ENCODE measurements around the gene MSH3. TPM values are rescaled to one million over a fixed set of nuclear protein-coding genes. Genes with fewer than 3 reads are reported as not detected.
"Not testable (repeated sequence)": the region's sequence is repeated elsewhere in the genome, so short reads cannot be mapped to it uniquely, and the experiment has no call there.

Gene MSH3
- total and polyA plus RNA-seq, 4 donors: 4.2 to 18.1 (median 9.1) TPM

- no peak overlapping the region for H3K4me3 ChIP-seq (ENCODE audit: low read length in 2 of 2)
- WGBS, 2 donors: 40 to 41% methylated on average over 3 of the region's 3 CpGs
Observed at GRCh38 chr5:80870442-80870841, 216.0 kb downstream of the MSH3 start.

GRCh38 chr5:80871541-80871961 lies 217.1 kb downstream of the MSH3 start:
- DNase-seq (no peak), ATAC-seq (ENCODE audit: low FRiP score) (no peak)
- Histone ChIP-seq H3K36me3 (ENCODE audit: control insufficient read depth in 1 of 2, insufficient read depth in 2 of 2, low read length in 1 of 2) (peaks cover 6 to 9% of the 10 kb centered on the region in 2 donors), H3K27ac (ENCODE audit: low read depth in 1 of 2, low read length in 2 of 2) (no peak overlapping the region), H3K9me3 (ENCODE audit: control insufficient read depth, low read length) (no peaks in the 10 kb centered on the region), H3K4me3 (ENCODE audit: low read length in 2 of 2) (no peak overlapping the region), H3K4me1 (ENCODE audit: control insufficient read depth in 1 of 2, insufficient read depth in 2 of 2, low read length in 2 of 2) (no peaks in the 10 kb centered on the region), H3K27me3 (ENCODE audit: control insufficient read depth in 1 of 2, insufficient read depth in 2 of 2, low read length in 1 of 2) (no peaks in the 10 kb centered on the region)
- intact Hi-C loops (cut with DNase I): no loop called here
- WGBS, 2 donors: 81 to 82% methylated on average over 4 of the region's 4 CpGs

More at GRCh38 chr5:80870442-80870841, 216.0 kb downstream of the MSH3 start:
- Histone ChIP-seq H3K4me1 (ENCODE audit: control insufficient read depth in 1 of 2, insufficient read depth in 2 of 2, low read length in 2 of 2) (no peaks in the 10 kb centered on the region), H3K27me3 (ENCODE audit: control insufficient read depth in 1 of 2, insufficient read depth in 2 of 2, low read length in 1 of 2) (no peaks in the 10 kb centered on the region), H3K9me3 (ENCODE audit: control insufficient read depth, low read length) (no peaks in the 10 kb centered on the region), H3K36me3 (ENCODE audit: control insufficient read depth in 1 of 2, insufficient read depth in 2 of 2, low read length in 1 of 2) (peaks cover 6 to 9% of the 10 kb centered on the region in 2 donors), H3K27ac (ENCODE audit: low read depth in 1 of 2, low read length in 2 of 2) (no peak overlapping the region)
- intact Hi-C loops (cut with DNase I): no loop called here
- ATAC-seq (ENCODE audit: low FRiP score) (no peak), DNase-seq (no peak)

GRCh38 chr5:80874162-80874561 lies 219.7 kb downstream of the MSH3 start:
- Histone ChIP-seq H3K27me3 (ENCODE audit: control insufficient read depth in 1 of 2, insufficient read depth in 2 of 2, low read length in 1 of 2) (no peaks in the 10 kb centered on the region), H3K27ac (ENCODE audit: low read depth in 1 of 2, low read length in 2 of 2) (no peak overlapping the region), H3K9me3 (ENCODE audit: control insufficient read depth, low read length) (no peaks in the 10 kb centered on the region), H3K36me3 (ENCODE audit: control insufficient read depth in 1 of 2, insufficient read depth in 2 of 2, low read length in 1 of 2) (peaks cover 0 to 13% of the 10 kb centered on the region in 2 donors), H3K4me3 (ENCODE audit: low read length in 2 of 2) (no peak overlapping the region), H3K4me1 (ENCODE audit: control insufficient read depth in 1 of 2, insufficient read depth in 2 of 2, low read length in 2 of 2) (no peaks in the 10 kb centered on the region)
- 78 to 87% methylated on average over 2 of the region's 2 CpGs for WGBS, 2 donors
- intact Hi-C loops (cut with DNase I): no loop called here
- ATAC-seq (ENCODE audit: low FRiP score): no peak
- DNase-seq: no peak

GRCh38 chr5:80877592-80877991 lies 223.1 kb downstream of the MSH3 start:
- 76 to 78% methylated on average over 3 of the region's 3 CpGs for WGBS, 2 donors
- H3K4me1 ChIP-seq (ENCODE audit: control insufficient read depth in 1 of 2, insufficient read depth in 2 of 2, low read length in 2 of 2): no peaks in the 10 kb centered on the region
- peaks cover 8 to 12% of the 10 kb centered on the region in 2 donors for H3K36me3 ChIP-seq (ENCODE audit: control insufficient read depth in 1 of 2, insufficient read depth in 2 of 2, low read length in 1 of 2)
- no peaks in the 10 kb centered on the region for H3K27me3 ChIP-seq (ENCODE audit: control insufficient read depth in 1 of 2, insufficient read depth in 2 of 2, low read length in 1 of 2)
- no peak overlapping the region for H3K27ac ChIP-seq (ENCODE audit: low read depth in 1 of 2, low read length in 2 of 2)
- no peak overlapping the region for H3K4me3 ChIP-seq (ENCODE audit: low read length in 2 of 2)
- ATAC-seq (ENCODE audit: low FRiP score) (no peak), DNase-seq (no peak)
- intact Hi-C loops (cut with DNase I): no loop called here
- no peaks in the 10 kb centered on the region for H3K9me3 ChIP-seq (ENCODE audit: control insufficient read depth, low read length)

- Histone ChIP-seq H3K4me3 (ENCODE audit: low read length in 2 of 2) (no peak overlapping the region), H3K9me3 (ENCODE audit: control insufficient read depth, low read length) (no peaks in the 10 kb centered on the region), H3K27me3 (ENCODE audit: control insufficient read depth in 1 of 2, insufficient read depth in 2 of 2, low read length in 1 of 2) (no peaks in the 10 kb centered on the region), H3K27ac (ENCODE audit: low read depth in 1 of 2, low read length in 2 of 2) (no peak overlapping the region), H3K4me1 (ENCODE audit: control insufficient read depth in 1 of 2, insufficient read depth in 2 of 2, low read length in 2 of 2) (no peaks in the 10 kb centered on the region), H3K36me3 (ENCODE audit: control insufficient read depth in 1 of 2, insufficient read depth in 2 of 2, low read length in 1 of 2) (peaks cover 8 to 9% of the 10 kb centered on the region in 2 donors)
- intact Hi-C loops (cut with DNase I): no loop called here
- DNase-seq (no peak), ATAC-seq (ENCODE audit: low FRiP score) (no peak)
- 90 to 93% methylated on average over 4 of the region's 4 CpGs for WGBS, 2 donors
Observed at GRCh38 chr5:80881726-80882125, 227.3 kb downstream of the MSH3 start.

GRCh38 chr5:80883390-80883789 lies 228.9 kb downstream of the MSH3 start:
- H3K4me1 ChIP-seq (ENCODE audit: control insufficient read depth in 1 of 2, insufficient read depth in 2 of 2, low read length in 2 of 2); H3K9me3 ChIP-seq (ENCODE audit: control insufficient read depth, low read length); ATAC-seq (ENCODE audit: low FRiP score); H3K27me3 ChIP-seq (ENCODE audit: control insufficient read depth in 1 of 2, insufficient read depth in 2 of 2, low read length in 1 of 2); H3K27ac ChIP-seq (ENCODE audit: low read depth in 1 of 2, low read length in 2 of 2); H3K4me3 ChIP-seq (ENCODE audit: low read length in 2 of 2); H3K36me3 ChIP-seq (ENCODE audit: control insufficient read depth in 1 of 2, insufficient read depth in 2 of 2, low read length in 1 of 2); DNase-seq; intact Hi-C loops (cut with DNase I): not testable (repeated sequence)
- 95 to 96% methylated on average over 3 of the region's 3 CpGs for WGBS, 2 donors

GRCh38 chr5:80884086-80884813 lies 229.8 kb downstream of the MSH3 start:
- 95 to 100% methylated on average over 3 of the region's 3 CpGs for WGBS, 2 donors
- no peak for ATAC-seq (ENCODE audit: low FRiP score)

GRCh38 chr5:80884929-80885328 lies 230.5 kb downstream of the MSH3 start:
- intact Hi-C loops (cut with DNase I): no loop called here
- no peaks in the 10 kb centered on the region for H3K9me3 ChIP-seq (ENCODE audit: control insufficient read depth, low read length)
- no peak overlapping the region for H3K27ac ChIP-seq (ENCODE audit: low read depth in 1 of 2, low read length in 2 of 2)
- no peaks in the 10 kb centered on the region for H3K4me1 ChIP-seq (ENCODE audit: control insufficient read depth in 1 of 2, insufficient read depth in 2 of 2, low read length in 2 of 2)
- H3K36me3 ChIP-seq (ENCODE audit: control insufficient read depth in 1 of 2, insufficient read depth in 2 of 2, low read length in 1 of 2): peaks cover 5 to 8% of the 10 kb centered on the region in 2 donors
- 85 to 94% methylated on average over 1 of the region's 1 CpG for WGBS, 2 donors
- no peak for DNase-seq
- ATAC-seq (ENCODE audit: low FRiP score): no peak
- no peaks in the 10 kb centered on the region for H3K27me3 ChIP-seq (ENCODE audit: control insufficient read depth in 1 of 2, insufficient read depth in 2 of 2, low read length in 1 of 2)
- H3K4me3 ChIP-seq (ENCODE audit: low read length in 2 of 2): no peak overlapping the region

More at GRCh38 chr5:80884086-80884813, 229.8 kb downstream of the MSH3 start:
- Histone ChIP-seq H3K4me3 (ENCODE audit: low read length in 2 of 2) (no peak overlapping the region), H3K36me3 (ENCODE audit: control insufficient read depth in 1 of 2, insufficient read depth in 2 of 2, low read length in 1 of 2) (peaks cover 3 to 8% of the 10 kb centered on the region in 2 donors), H3K4me1 (ENCODE audit: control insufficient read depth in 1 of 2, insufficient read depth in 2 of 2, low read length in 2 of 2) (no peaks in the 10 kb centered on the region), H3K9me3 (ENCODE audit: control insufficient read depth, low read length) (no peaks in the 10 kb centered on the region), H3K27ac (ENCODE audit: low read depth in 1 of 2, low read length in 2 of 2) (no peak overlapping the region), H3K27me3 (ENCODE audit: control insufficient read depth in 1 of 2, insufficient read depth in 2 of 2, low read length in 1 of 2) (no peaks in the 10 kb centered on the region)
- intact Hi-C loops (cut with DNase I): no loop called here
- no peak for DNase-seq

GRCh38 chr5:80885396-80886000 lies 231.0 kb downstream of the MSH3 start:
- DNase-seq (no peak), ATAC-seq (ENCODE audit: low FRiP score) (no peak)
- Histone ChIP-seq H3K9me3 (ENCODE audit: control insufficient read depth, low read length) (no peaks in the 10 kb centered on the region), H3K27ac (ENCODE audit: low read depth in 1 of 2, low read length in 2 of 2) (no peak overlapping the region), H3K4me3 (ENCODE audit: low read length in 2 of 2) (no peak overlapping the region), H3K27me3 (ENCODE audit: control insufficient read depth in 1 of 2, insufficient read depth in 2 of 2, low read length in 1 of 2) (no peaks in the 10 kb centered on the region), H3K4me1 (ENCODE audit: control insufficient read depth in 1 of 2, insufficient read depth in 2 of 2, low read length in 2 of 2) (no peaks in the 10 kb centered on the region), H3K36me3 (ENCODE audit: control insufficient read depth in 1 of 2, insufficient read depth in 2 of 2, low read length in 1 of 2) (peaks cover 5 to 8% of the 10 kb centered on the region in 2 donors)
- intact Hi-C loops (cut with DNase I): no loop called here

Measured in aorta (tissue), 5 donors.